Measurements from ENCODE around the gene APOBEC2. TPM values are rescaled to one million over a fixed set of nuclear protein-coding genes. Genes with fewer than 3 reads are reported as not detected.

Gene APOBEC2
- total and polyA plus RNA-seq, 2 donors (not counting 1 experiment from before 2014, with no cell fraction given), result not detected

DNA sequence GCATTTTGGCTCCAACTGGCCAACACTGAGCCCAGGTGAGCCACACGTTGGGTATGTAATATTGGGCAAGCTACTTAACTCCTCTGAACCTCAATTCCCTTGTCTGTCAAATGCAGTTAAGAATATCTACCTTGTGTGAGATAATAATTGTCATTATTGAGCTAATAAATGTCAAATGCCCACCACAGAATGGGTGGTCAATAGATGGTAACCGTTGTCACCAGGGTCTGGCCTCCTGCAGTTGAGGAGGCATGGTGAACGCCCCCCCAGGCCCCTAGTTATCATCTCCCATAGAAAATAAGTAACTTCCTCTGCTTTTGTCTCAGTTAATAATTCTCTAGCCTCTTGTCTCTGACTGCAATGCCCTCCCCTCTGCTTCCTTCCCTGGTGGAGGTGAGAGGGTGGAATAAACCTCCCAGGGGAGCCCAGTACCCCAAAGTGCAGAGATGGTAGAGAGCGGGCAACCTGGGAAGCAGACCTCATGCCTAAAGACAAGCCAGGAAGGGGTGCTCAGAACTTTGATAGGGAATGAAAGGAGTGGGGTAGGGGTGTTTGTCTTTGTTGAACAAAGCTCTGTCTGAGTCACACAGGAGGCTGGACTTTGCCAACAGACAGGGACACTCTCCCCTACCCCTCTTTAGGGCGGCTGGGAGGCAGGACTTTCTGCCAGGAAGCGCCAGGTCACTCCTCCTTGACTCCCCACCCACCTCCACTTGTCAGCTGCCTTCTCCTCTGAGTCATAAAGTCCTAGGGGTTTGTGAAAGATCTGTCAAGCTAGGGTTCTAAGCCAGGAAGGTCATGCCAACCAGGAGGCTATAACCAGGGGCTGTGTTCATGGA lies 12.7 kb upstream of the APOBEC2 start:
- Histone ChIP-seq H3K4me3 (ENCODE audit: control extremely low read depth in 1 of 5, extremely low read depth in 1 of 5, insufficient read depth in 1 of 5, low read depth in 2 of 5, low read length in 4 of 5) (no peak overlapping the region), H3K9me3 (ENCODE audit: control extremely low read depth in 1 of 3, control insufficient read depth in 2 of 3, insufficient read depth in 1 of 3, low read length in 2 of 3) (no peaks in the 10 kb centered on the region), H3K4me1 (ENCODE audit: control insufficient read depth in 2 of 2, insufficient read depth in 2 of 2, low read length in 2 of 2) (no peaks in the 10 kb centered on the region), H3K27ac (ENCODE audit: low read length in 2 of 2) (no peak overlapping the region), H3K27me3 (replicated peaks in 1 of 4; ENCODE audit: control extremely low read depth in 1 of 4, control insufficient read depth in 3 of 4, insufficient read depth in 4 of 4, low read length in 3 of 4) (no peaks in the 10 kb centered on the region), H4K20me1 (ENCODE audit: control insufficient read depth, insufficient read depth, low read length, poor library complexity, severe bottlenecking) (no peaks in the 10 kb centered on the region), H3K36me3 (replicated peaks in 1 of 2; ENCODE audit: control extremely low read depth in 1 of 2, control insufficient read depth in 1 of 2, extremely low read depth in 1 of 2, insufficient read depth in 2 of 2, low read length in 1 of 2) (peaks cover 0 to 2% of the 10 kb centered on the region in 2 experiments), H3K79me2 (ENCODE audit: control insufficient read depth, insufficient read depth, low read length) (no peaks in the 10 kb centered on the region), H2AFZ (ENCODE audit: insufficient read depth, low read depth, low read length, poor library complexity, severe bottlenecking) (no peak overlapping the region), H3K9ac (ENCODE audit: low read length) (no peak overlapping the region), H3K4me2 (replicated peaks; ENCODE audit: low read depth, low read length, poor library complexity, severe bottlenecking) (no peak overlapping the region)
- TF ChIP-seq, protein P1, sequence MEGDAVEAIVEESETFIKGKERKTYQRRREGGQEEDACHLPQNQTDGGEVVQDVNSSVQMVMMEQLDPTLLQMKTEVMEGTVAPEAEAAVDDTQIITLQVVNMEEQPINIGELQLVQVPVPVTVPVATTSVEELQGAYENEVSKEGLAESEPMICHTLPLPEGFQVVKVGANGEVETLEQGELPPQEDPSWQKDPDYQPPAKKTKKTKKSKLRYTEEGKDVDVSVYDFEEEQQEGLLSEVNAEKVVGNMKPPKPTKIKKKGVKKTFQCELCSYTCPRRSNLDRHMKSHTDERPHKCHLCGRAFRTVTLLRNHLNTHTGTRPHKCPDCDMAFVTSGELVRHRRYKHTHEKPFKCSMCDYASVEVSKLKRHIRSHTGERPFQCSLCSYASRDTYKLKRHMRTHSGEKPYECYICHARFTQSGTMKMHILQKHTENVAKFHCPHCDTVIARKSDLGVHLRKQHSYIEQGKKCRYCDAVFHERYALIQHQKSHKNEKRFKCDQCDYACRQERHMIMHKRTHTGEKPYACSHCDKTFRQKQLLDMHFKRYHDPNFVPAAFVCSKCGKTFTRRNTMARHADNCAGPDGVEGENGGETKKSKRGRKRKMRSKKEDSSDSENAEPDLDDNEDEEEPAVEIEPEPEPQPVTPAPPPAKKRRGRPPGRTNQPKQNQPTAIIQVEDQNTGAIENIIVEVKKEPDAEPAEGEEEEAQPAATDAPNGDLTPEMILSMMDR (IDR thresholded peaks at IDR 0.05), result no peak
- no peak for TF ChIP-seq EZH2 (IDR thresholded peaks at IDR 0.05; ENCODE audit: borderline replicate concordance, insufficient read depth, low read depth, low read length, poor library complexity, severe bottlenecking)
- ATAC-seq (ENCODE audit: low read depth), result no peak
- no peak overlapping the region for H3K27ac Mint-ChIP-seq
- no peak for DNase-seq
- ChIA-PET POLR2A (no interaction called here), CTCF (interaction anchor here (0.5 to 2.5 kb wide), 12 partner anchors 9 to 1694 kb away, joined by 3 to 13 read pairs (median 4); partner anchors contain the start of gene APOBEC2)
- intact Hi-C loops (cut with micrococcal nuclease), result no loop called here
- no peaks in the 10 kb centered on the region for H3K27me3 Mint-ChIP-seq
- H3K9me3 Mint-ChIP-seq (ENCODE audit: insufficient read depth), result no peaks in the 10 kb centered on the region
- no peaks in the 10 kb centered on the region for H3K4me1 Mint-ChIP-seq
- WGBS (ENCODE audit: insufficient coverage), result 90% methylated on average over 2 of the region's 6 CpGs
- H3K4me3 Mint-ChIP-seq, result no peak overlapping the region

DNA sequence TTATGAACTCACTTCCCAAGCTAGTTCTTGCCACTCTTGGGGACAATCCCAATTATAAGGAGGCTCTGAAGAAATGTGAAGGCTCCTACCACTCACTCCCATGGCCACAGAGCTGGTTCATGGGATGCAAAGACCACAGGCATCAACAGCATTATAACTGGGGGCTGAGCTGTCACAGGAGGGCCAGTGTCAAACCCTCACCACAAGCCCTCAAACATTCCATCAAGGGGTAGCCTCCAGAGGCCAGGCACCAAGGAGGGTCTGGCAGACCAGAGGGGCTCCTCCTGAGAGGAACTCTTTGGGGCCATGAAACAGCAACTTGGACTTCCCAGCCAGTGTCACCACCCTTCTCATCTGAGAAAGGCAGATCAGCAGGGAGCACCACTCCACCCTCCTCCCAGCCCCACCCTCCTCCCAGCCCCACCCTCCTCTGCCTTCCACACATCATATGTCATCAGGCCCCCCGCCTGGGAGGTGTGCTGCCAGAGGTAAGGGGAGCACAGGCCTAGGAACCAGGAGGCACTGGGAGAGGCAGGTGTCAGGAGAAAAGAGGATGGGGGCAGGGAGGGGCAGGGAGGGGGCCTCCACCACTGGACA lies 12.0 kb upstream of the APOBEC2 start:
- Histone ChIP-seq H3K9ac (ENCODE audit: low read length) (no peak overlapping the region), H3K36me3 (replicated peaks in 1 of 2; ENCODE audit: control extremely low read depth in 1 of 2, control insufficient read depth in 1 of 2, extremely low read depth in 1 of 2, insufficient read depth in 2 of 2, low read length in 1 of 2) (peaks cover 0 to 2% of the 10 kb centered on the region in 2 experiments), H3K27me3 (replicated peaks in 1 of 4; ENCODE audit: control extremely low read depth in 1 of 4, control insufficient read depth in 3 of 4, insufficient read depth in 4 of 4, low read length in 3 of 4) (no peaks in the 10 kb centered on the region), H3K4me1 (ENCODE audit: control insufficient read depth in 2 of 2, insufficient read depth in 2 of 2, low read length in 2 of 2) (no peaks in the 10 kb centered on the region), H3K79me2 (ENCODE audit: control insufficient read depth, insufficient read depth, low read length) (no peaks in the 10 kb centered on the region), H3K27ac (ENCODE audit: low read length in 2 of 2) (no peak overlapping the region), H3K9me3 (ENCODE audit: control extremely low read depth in 1 of 3, control insufficient read depth in 2 of 3, insufficient read depth in 1 of 3, low read length in 2 of 3) (no peaks in the 10 kb centered on the region), H4K20me1 (ENCODE audit: control insufficient read depth, insufficient read depth, low read length, poor library complexity, severe bottlenecking) (no peaks in the 10 kb centered on the region), H2AFZ (ENCODE audit: insufficient read depth, low read depth, low read length, poor library complexity, severe bottlenecking) (no peak overlapping the region), H3K4me3 (ENCODE audit: control extremely low read depth in 1 of 5, extremely low read depth in 1 of 5, insufficient read depth in 1 of 5, low read depth in 2 of 5, low read length in 4 of 5) (no peak overlapping the region), H3K4me2 (replicated peaks; ENCODE audit: low read depth, low read length, poor library complexity, severe bottlenecking) (no peak overlapping the region)
- no peaks in the 10 kb centered on the region for H3K27me3 Mint-ChIP-seq
- intact Hi-C loops (cut with micrococcal nuclease), result no loop called here
- ATAC-seq (ENCODE audit: low read depth) (no peak), DNase-seq (no peak)
- no peaks in the 10 kb centered on the region for H3K4me1 Mint-ChIP-seq
- H3K4me3 Mint-ChIP-seq, result no peak overlapping the region
- H3K27ac Mint-ChIP-seq, result no peak overlapping the region
- WGBS (ENCODE audit: insufficient coverage), result no CpG with 5 or more reads among the region's 1 CpG
- TF ChIP-seq, protein P1 (IDR thresholded peaks at IDR 0.05), result no peak
- H3K9me3 Mint-ChIP-seq (ENCODE audit: insufficient read depth), result no peaks in the 10 kb centered on the region
- POLR2A ChIA-PET, result no interaction called here
- CTCF ChIA-PET, result interaction anchor here (0.5 to 2.5 kb wide), 4 partner anchors 8 to 39 kb away, joined by 3 to 7 read pairs (median 4); no protein-coding TSS in a partner anchor
